K562 (cell line): Measurements from ENCODE around the gene FAM131C. TPM values are rescaled to one million over a fixed set of nuclear protein-coding genes. Genes with fewer than 3 reads are reported as not detected.

Experiments
- ARID3A ChIP-seq: IDR thresholded peaks from 2 replicates; pipeline ENCODE4 v1.6.1; 2012; ENCODE audit warnings: low read depth, low read length, improper control_type of control experiment, borderline replicate concordance
- CREBBP ChIP-seq: IDR thresholded peaks from one replicate; pipeline ENCODE4 v1.6.1; 2012; ENCODE audit warnings: low read depth, mild to moderate bottlenecking, control low read depth, inconsistent platforms, low read length
- CXXC5 ChIP-seq: fragments of 250-450 bp; sonication (Bioruptor Pico); IDR thresholded peaks from 2 replicates; pipeline ENCODE4 v1.8.0; 2022; ENCODE audit warnings: inconsistent platforms, mild to moderate bottlenecking, moderate library complexity
- MYBL2 ChIP-seq, 2 experiments: fragments of 450-650 bp in 1 of 2; sonication (generic) in 1 of 2; formaldehyde crosslinking in 1 of 2; IDR thresholded peaks; 2 replicates each; pipeline versions ENCODE4 v1.6.1 to v1.8.1; 2017 to 2022; ENCODE audit warnings: borderline replicate concordance in 1 of 2, inconsistent platforms in 1 of 2, low read depth in 1 of 2, mild to moderate bottlenecking in 1 of 2, missing genetic modification reagents in 1 of 2, moderate library complexity in 1 of 2
- NFIX ChIP-seq: fragments of 250-450 bp; sonication (Bioruptor Pico); IDR thresholded peaks from 2 replicates; pipeline ENCODE4 v1.4.0; 2020; ENCODE audit warnings: low read depth, mild to moderate bottlenecking, moderate library complexity
- NR4A1 ChIP-seq, 2 experiments: fragments of 250-450 bp in 1 of 2; fragments of 450-650 bp in 1 of 2; sonication (Bioruptor Pico) in 1 of 2; IDR thresholded peaks; 2 replicates each; pipeline versions ENCODE4 v1.4.0 to v1.6.1; 2016 to 2020; ENCODE audit warnings: mild to moderate bottlenecking in 2 of 2, missing compliant biosample characterization in 1 of 2, missing genetic modification characterization in 1 of 2, moderate library complexity in 1 of 2
- SIRT6 ChIP-seq: IDR thresholded peaks from one replicate; pipeline ENCODE4 v1.6.1; 2012; ENCODE audit warnings: low read depth, mild to moderate bottlenecking, control low read depth, inconsistent platforms, low read length, moderate library complexity
- SMAD1 ChIP-seq: fragments of 150-350 bp; IDR thresholded peaks from 2 replicates; pipeline ENCODE4 v1.6.1; 2014; ENCODE audit warnings: low read length, low read depth; ENCODE audit not compliant: partially characterized antibody
- YBX1 ChIP-seq: fragments of 450-650 bp; IDR thresholded peaks from 2 replicates; pipeline ENCODE4 v1.7.1; 2016; ENCODE audit warnings: mild to moderate bottlenecking
- ZBTB8A ChIP-seq: fragments of 450-650 bp; IDR thresholded peaks from 2 replicates; pipeline ENCODE4 v1.6.1; 2018; ENCODE audit warnings: mild to moderate bottlenecking, moderate library complexity; ENCODE audit not compliant: partially characterized antibody
- ZC3H4 ChIP-seq: sonication (generic); formaldehyde crosslinking; IDR thresholded peaks from 2 replicates; pipeline ENCODE4 v1.9.0; 2021; ENCODE audit warnings: missing genetic modification reagents, borderline replicate concordance
- ZNF121 ChIP-seq: sonication (generic); formaldehyde crosslinking; conservative IDR thresholded peaks from 2 replicates; pipeline ENCODE4 v1.8.0; 2022; ENCODE audit warnings: missing genetic modification reagents
- ZNF384 ChIP-seq: IDR thresholded peaks from 2 replicates; pipeline ENCODE4 v1.6.1; 2012; ENCODE audit warnings: low read depth, low read length, improper control_type of control experiment
- ZNF407 ChIP-seq: fragments of 450-650 bp; IDR thresholded peaks from 2 replicates; pipeline ENCODE4 v1.6.1; 2016; ENCODE audit warnings: low read depth
- ZNF445 ChIP-seq: fragments of 250-450 bp; sonication (Bioruptor Pico); IDR thresholded peaks from 2 replicates; pipeline ENCODE4 v1.4.0; 2020; ENCODE audit warnings: low read depth, mild to moderate bottlenecking, moderate library complexity
- ZNF586 ChIP-seq: fragments of 450-650 bp; formaldehyde crosslinking; conservative IDR thresholded peaks from 2 replicates; pipeline ENCODE4 v1.4.0; 2020; ENCODE audit warnings: mild to moderate bottlenecking, moderate library complexity
- polyA plus RNA-seq, 8 experiments: library from polyadenylated mRNA; depleted of rRNA in 4 of 8; stranded (reverse) in 5 of 8; unstranded in 3 of 8; fragments of >200 nt; fragmentation: Nextera tagmentation in 2 of 8; fragmentation: Illumina TruSeq in 1 of 8; extraction: Ambion mirVana in 2 of 8; extraction: Trizol in 1 of 8; gene quantifications; 2 replicates each; pipeline versions ENCODE4 v1.2.1 to v1.2.3, GENCODE V29; 2011 to 2014; ENCODE audit warnings: inconsistent platforms in 1 of 8, missing spikeins in 1 of 8
- total RNA-seq, 7 experiments: library from RNA; depleted of rRNA in 6 of 7; stranded (reverse); fragments of >200 nt in 6 of 7; fragmentation: Illumina TruSeq in 2 of 7; extraction: Trizol in 2 of 7; gene quantifications; 2 replicates each; pipeline versions ENCODE4 v1.2.1 to v1.2.3, GENCODE V29; 2011 to 2021; ENCODE audit warnings: low replicate concordance in 1 of 7
- TF ChIP-seq, protein P1 (sequence below), 3 experiments: fragments of 200-800 bp in 1 of 3; sonication (Bioruptor generic) in 1 of 3; sonication (generic) in 1 of 3; formaldehyde crosslinking in 1 of 3; IDR thresholded peaks; 2 replicates each; pipeline versions ENCODE4 v1.6.1 to v1.8.0; 2016 to 2022; ENCODE audit warnings: mild to moderate bottlenecking in 2 of 3, missing compliant biosample characterization in 2 of 3, missing genetic modification characterization in 2 of 3, missing genetic modification reagents in 1 of 3

FAM131C gene
- total and polyA plus RNA-seq, 9 of the 15 experiments (the other 6 are each of a cell fraction or from before 2014, with no cell fraction given), result 0.10 to 0.29 (median 0.16) TPM; not detected in 6

DNA sequence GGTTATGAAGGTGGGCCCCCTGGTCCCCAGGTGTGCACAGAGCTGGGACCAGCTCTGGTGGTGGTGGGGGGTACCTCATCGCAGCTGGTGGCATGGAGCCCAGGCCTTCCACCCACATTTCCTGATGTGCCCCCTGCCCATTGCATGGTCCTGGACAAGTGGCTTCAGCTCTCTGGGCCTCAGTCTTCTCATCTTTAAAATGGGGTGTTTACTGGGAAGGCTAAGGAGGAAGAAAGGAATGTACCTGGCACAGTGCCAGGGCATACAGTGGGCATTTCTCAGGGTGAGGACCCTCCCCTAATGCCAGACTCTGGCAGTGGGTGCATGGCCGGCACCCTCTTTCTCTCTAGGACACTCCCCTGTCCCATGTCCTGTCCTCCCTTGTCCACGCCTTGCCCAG is 22.4 kb downstream of the FAM131C start (continued):
- TF ChIP-seq ZNF407 (no peak), ZNF445 (CRISPR knock-in tag) (no peak), ARID3A (no peak), SIRT6 (no peak), SMAD1 (peak; percentile 85), CXXC5 (CRISPR knock-in tag) (no peak), MYBL2 (IDR thresholded peaks at IDR 0.05; ENCODE audit: low read depth) (no peak), MYBL2 (CRISPR knock-in tag; IDR thresholded peaks at IDR 0.05; ENCODE audit: borderline replicate concordance) (no peak), ZNF384 (no peak), ZNF586 (CRISPR knock-in tag) (no peak), NR4A1 (CRISPR knock-in tag; IDR thresholded peaks at IDR 0.05) (no peak), NR4A1 (tag; IDR thresholded peaks at IDR 0.05) (no peak), ZNF121 (CRISPR knock-in tag) (0 out of 2 replicates have a peak, but pooled peaks have one; percentile 5), NFIX (CRISPR knock-in tag) (peak; percentile 90), YBX1 (no peak), ZC3H4 (no peak), CREBBP (no peak), ZBTB8A (no peak)
- TF ChIP-seq, protein P1, sequence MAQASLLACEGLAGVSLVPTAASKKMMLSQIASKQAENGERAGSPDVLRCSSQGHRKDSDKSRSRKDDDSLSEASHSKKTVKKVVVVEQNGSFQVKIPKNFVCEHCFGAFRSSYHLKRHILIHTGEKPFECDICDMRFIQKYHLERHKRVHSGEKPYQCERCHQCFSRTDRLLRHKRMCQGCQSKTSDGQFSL (CRISPR knock-in tag; IDR thresholded peaks at IDR 0.05), result no peak
- TF ChIP-seq, protein P1 (tag; IDR thresholded peaks at IDR 0.05), result no peak
